ENCODE measurements around the gene DNAI7. TPM values are rescaled to one million over a fixed set of nuclear protein-coding genes. Genes with fewer than 3 reads are reported as not detected.

DNAI7 gene
- total RNA-seq, 1 donor from 2014 or later, result not detected

DNA sequence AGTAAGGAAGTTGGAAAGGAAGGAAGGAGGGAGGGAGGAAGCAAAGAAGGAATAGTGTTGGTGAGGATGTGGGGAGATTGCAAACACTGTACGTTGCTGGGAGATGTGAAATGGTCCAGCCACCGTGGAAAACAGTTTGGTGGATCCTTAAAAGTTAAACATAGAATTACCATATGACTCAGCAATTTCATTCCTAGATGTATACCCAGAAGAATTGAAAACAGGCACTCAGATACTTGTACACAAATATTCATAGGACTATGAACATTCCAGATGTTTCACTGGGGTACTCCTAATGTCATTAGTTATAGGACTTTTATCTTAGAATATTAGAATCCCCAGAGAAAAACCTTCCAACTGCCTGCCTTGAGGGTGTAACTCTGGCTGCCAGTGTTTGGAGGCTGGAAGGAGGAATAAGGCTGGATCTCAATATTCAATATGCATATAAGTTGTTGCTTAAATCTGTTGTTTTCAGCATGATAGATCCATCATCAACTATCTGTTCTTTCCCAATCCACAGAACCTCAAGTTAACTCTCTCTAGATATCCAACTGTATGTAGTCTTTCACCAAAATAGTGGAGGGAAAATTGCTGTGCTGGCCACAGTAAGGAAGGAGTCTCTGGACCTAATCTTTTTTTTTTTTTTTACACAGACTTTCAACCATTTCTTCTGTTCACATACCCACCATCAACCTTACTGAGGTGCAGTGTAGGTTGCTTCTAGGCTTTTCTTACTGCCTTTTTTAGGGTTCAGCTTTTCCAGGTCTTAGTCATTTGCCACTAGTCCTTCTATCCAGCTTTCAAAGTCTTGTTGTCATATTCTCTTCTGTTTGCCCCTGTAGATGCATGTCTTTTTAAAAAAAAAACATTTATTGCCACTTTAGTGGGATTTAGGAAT, 94.5 kb downstream of the DNAI7 start:
- DNase-seq (ENCODE audit: low read depth in 2 of 2), result no peak

DNA sequence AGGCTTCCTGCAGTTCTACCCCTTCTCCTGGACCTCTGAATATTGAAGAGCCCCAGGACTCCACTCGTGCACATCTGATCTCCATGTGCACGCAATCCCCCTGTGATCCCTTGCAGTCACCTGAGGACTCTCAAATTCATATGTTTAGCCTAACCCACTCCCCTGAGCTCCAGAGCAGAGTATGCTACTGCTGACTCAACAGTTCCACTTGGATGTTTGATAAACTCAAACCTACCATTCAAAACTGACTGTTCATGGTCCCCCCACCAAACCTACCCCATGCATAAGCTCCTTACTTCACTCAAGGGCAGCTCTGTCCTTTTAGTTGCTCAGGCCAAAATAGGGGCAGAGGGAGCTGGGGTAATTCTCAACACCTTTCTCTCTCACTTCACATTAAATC, 96.0 kb downstream of the DNAI7 start:
- no peak for DNase-seq (ENCODE audit: low read depth in 2 of 2)

DNA sequence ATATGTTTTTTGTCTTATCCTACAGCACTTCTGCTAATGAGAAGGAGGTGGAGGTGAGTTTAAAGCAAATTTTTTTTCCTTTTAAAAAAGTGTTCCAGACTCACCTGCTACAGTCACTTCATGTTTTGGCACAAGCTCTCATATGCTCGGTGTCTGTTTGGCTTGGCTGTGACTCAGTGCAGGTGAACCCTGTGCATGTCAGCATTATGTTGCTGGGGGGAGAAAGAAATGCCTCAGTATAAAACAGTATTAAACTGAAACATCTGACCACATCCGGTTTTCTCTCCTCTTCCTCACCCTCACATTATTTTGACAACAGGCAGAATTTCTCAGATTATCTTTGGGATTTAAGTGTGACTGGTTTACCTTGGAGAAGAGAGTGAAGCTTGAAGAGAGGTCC, 105.2 kb downstream of the DNAI7 start:
- peak in 1 of 2 donors; percentile 78 for DNase-seq (ENCODE audit: low read depth in 2 of 2)

DNA sequence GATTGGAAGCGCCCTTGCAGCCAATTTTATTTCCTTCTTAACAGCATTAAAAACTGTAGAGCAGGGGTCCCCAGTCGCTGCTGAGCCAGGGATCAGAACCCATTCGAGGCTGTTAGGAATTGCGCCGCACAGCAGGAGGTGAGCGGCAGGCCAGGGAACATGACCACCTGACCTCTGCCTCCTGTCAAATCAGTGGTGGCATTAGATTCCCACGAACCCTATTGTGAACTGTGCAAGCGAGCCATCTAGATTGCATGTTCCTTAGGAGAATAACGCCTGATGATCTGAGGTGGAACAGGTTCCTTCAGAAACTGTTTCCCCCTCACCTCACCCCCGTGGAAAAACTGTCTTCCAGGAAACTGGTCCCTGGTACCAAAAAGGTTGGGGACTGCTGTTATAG, 107.4 kb downstream of the DNAI7 start:
- DNase-seq (ENCODE audit: low read depth in 2 of 2), result peak in 1 of 2 donors; percentile 76

DNA sequence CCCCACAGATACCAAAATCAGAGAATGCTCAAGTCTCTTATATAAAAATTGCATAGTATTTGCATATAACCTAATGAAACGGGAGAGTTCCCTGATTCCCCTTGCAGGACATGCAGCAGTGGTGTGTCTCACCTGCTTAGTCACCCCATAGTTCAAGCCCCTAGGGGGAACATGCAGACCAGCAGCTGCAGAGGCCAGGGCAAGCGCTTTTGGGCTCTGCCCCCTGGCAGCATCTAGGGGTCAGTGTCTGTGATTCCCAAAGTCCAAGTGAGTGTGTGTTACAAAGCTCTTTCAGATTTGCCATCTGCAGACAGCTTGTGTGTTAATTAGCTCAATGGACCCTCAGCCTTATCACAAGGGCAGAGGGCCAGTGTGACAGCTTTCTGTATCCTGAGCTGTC, 110.1 kb downstream of the DNAI7 start:
- DNase-seq (ENCODE audit: low read depth in 2 of 2), result no peak

DNA sequence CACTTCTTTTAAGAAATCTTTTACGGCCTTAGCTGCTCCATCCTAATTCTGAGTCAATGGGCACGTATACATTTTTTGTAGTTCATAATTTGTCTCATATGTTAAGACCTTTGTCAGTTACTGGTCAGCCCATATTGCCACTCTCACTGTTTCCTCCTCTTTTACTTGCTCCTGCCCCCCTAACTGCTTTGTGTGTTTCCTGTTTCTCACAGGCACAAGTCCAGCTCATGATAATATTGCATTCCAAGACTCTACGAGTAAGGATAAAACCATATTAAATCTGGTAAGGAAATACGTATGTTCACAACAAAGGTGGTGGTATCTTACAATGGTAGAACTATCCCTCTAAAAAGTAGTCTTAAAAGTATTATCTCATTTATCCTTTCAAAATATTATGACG, 111.7 kb downstream of the DNAI7 start:
- peak in 1 of 2 donors; percentile 26 for DNase-seq (ENCODE audit: low read depth in 2 of 2)

DNA sequence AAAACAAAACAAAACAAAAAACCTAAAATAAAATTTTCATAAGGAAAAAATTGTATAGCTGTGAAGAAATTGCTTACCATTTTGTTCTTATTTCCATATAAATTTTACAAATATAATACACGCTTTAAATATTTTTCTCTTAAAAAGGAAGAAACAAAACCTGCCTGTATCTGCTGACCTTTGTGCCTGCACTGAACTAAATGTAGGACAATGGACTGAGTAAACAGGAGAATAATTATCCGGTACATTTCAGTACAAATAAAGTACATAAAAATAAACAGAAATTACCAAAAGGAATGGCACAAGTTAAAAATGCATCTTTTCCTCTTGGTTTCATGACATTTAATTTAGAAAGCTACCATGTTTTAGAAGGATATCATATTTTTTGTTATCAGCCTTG, 112.3 kb downstream of the DNAI7 start:
- no peak for DNase-seq (ENCODE audit: low read depth in 2 of 2)

DNA sequence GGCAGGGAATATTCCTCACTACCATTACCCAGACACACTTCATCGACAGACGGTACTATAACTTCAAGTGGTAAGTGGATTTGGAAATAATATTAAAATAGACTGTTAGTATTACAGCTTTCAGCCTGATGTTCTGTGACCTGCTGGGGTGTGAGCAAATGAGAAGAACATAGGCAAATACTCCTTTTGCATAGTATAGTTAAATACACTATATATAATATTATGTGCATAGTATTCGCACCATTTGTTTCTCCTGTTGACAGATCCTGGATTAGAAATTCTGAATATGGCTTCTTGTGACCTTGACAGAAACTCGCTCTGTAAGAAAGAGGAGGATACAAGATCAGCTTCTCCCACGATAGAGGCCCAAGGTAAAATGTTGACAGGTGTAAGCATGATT, 115.6 kb downstream of the DNAI7 start:
- DNase-seq (ENCODE audit: low read depth in 2 of 2), result no peak

DNA sequence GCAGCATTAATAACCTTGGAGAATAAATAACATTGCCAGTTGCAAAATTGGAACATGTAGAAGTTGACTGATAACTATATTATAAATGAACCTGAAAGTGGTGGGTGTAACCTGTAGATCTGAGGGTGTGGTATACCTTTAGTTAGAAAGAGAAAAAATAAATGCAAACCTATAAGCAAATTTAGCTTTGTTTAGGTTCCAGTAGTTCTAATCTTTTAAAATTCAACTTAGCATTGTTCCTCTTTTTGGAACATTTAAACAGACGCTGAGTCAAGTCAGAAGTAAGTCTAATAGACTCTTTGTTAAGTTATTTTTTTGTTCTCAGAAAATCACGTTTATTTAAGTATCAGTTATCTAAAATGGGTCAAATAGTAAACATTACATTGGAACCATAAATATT, 120.0 kb downstream of the DNAI7 start:
- DNase-seq (ENCODE audit: low read depth in 2 of 2), result no peak

DNA sequence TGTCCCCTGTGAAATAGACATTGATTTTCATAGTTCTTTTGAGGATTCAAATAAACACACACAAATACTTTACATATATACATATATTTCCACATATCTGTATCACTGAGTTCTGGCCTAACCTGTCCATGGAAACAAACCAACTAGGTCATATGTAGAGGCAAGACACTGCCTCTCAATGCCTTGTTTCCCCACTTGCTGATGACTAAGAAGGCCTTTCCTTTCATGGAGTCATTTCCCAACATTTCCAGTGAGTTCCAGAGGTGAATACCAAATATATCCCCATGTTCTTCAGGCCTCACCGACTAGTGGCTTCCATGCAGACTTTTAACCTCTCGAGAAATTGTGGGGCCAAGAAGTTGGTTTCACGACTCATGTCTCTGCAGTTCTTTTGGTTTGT, 120.8 kb downstream of the DNAI7 start:
- DNase-seq (ENCODE audit: low read depth in 2 of 2), result no peak

DNA sequence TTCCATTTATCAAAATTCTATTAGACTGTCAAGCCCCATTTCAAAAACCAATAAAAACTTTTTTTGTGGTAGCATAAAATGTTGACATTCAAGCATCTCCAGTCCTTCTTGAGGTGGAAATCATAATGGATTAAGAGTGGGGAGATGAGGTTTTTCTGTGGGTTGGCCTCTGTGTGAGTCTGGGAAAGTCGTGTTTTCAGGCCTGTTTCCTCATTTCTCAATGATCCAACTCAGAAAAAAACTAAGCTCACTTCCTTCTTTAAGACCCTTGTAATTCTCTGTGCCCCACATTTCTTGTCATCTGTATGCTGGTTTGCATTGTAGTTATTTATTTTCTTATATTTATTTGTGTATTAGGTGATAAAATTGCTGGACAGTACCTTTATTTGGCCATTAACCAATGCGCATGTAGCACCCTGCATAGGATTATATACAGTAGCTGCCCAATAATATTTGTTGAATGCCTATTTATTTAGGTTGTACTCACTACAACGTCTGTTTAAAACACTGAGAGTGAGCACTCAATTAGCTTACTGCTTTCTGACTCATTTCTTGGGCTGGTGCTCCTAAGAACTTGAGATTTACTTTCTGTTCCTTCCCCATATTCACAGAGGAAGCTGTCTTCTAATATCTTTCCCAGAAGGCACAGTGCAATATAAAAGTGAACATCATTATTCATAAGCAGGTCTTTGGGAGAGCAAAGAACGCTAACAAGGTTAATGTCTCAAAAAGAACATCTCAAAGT, 121.9 kb downstream of the DNAI7 start:
- DNase-seq (ENCODE audit: low read depth in 2 of 2), result no peak

DNA sequence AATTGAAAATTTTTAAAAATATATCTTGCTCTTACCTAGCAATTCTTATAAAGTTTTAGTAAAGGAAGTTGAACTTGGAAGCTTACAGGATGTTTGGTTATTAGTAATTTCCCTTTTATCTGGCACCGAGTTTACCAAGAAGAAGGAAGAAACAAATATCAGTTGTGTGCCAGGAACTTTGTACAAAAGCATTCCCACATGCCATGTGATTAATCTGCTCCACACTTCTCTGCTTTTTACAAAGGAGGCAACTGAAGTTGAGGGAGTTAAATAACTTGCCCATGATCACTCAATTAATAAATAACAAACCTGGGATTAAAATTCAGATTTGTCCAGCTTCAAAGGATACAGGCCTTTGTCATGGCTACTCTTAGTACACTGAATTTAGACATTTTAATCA, 123.6 kb downstream of the DNAI7 start:
- peak; percentile 11 to 28 for DNase-seq (ENCODE audit: low read depth in 2 of 2)

DNA sequence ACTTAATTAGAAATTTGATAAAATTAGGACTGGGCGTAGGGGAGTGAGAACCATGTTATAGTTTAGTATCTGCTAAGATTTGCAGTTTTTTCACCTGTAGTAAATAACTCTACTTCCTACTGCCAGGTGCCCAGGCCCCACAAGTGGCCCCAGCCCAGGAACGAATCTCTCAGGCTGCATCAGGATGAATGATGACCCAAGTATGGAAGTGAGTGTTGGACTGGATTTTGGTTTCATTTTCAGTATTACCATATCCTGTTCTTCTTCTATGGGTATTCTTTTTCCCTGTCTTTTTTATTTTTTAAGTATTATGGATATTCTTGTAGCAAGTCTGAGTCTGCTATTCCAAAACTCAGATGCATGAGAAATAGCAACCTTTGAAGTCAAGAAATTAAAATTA, 125.7 kb downstream of the DNAI7 start:
- peak; percentile 7 to 27 for DNase-seq (ENCODE audit: low read depth in 2 of 2)

DNA sequence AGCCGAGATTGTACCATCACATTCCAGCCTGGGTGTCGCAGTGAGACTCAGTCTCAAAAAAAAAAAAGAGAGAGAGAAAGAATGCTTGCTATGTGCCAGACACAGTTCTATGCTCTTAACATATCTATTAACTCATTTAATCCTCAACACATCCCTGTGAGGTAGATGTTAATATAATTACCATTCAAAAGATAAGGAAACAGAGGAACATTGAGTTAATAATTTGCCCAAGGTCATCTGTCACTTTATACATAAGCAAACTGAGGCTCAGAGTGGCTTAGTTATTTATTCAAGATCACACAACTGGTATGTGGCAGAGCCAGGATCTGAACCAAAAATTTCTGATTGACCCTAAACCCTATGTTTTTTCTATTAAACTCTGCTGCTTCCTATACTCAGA, 129.9 kb downstream of the DNAI7 start:
- DNase-seq (ENCODE audit: low read depth in 2 of 2), result no peak

DNA sequence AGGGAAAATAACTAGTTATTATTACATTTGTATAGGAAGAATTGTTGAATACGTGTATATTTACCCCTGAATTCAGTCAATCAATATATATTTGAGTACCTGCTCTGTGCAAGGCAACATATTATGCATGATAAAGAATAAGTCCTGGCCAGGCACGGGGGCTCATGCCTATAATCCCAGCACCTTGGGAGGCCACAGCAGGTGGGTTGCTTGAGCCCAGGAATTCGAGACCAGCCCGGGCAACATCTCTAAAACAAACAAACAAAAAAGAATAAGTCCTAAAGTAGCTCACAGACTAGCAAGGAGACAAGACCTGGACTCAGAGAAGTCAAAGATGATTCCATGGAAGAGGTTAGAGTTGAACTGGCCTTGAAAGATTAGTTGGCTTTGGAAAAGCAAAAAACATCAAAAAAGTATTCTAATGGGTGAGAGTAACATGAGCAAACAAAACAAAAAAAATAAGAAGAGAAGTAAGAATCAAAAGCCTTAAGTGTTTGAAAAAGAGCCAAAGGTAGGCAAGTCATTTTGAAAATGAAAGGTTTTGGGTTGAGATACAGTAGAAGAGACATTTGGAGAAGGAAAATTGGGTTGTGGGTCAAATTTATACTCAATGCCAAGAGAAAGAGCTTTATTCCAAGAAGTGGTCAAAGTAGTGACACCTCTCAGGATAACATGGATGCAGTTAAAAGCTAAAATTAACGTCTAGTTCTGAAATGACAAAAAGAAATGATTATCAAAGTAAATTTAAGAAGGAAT, 130.9 kb downstream of the DNAI7 start:
- no peak for DNase-seq (ENCODE audit: low read depth in 2 of 2)

DNA sequence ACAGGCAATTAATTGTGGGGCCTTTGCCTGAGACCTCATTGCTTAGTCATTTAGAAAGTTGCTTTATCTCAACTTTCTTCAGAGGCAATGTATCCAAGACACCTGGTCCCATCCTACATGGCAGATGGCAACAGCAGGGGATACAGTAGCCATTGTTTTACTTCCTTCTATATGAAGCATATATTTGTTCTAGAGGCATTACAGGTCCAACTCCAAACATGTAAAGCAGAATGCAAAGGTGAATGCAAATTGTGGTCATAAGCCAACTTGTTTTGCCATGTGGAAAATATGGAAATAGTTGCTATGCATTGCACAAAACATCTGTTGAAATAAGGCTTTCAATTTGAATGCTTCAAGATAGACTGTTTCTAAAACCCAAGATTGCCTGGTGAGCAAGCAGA, 136.3 kb downstream of the DNAI7 start:
- DNase-seq (ENCODE audit: low read depth in 2 of 2), result no peak

Other genes with a start within 250 kb of the DNAI7 start
- gene BCAT1, start 246.1 kb downstream of the DNAI7 start, total RNA-seq, result 68.3 and 124 TPM in 2 replicates
- gene ETFRF1, start 77 bp upstream of the DNAI7 start, total RNA-seq, result 11.7 and 13.7 TPM in 2 replicates
- 22.0 and 34.9 TPM in 2 replicates for gene KRAS, start 55.8 kb upstream of the DNAI7 start, total RNA-seq

Data from lung microvascular endothelial cell (primary cell).